ENCODE results near the gene PLEKHG4B. TPM values are rescaled to one million over a fixed set of nuclear protein-coding genes. Genes with fewer than 3 reads are reported as not detected.

The PLEKHG4B gene
- total and polyA plus RNA-seq, 2 of the 4 experiments (the other 2 are of a cell fraction), result 1.1 TPM

DNA sequence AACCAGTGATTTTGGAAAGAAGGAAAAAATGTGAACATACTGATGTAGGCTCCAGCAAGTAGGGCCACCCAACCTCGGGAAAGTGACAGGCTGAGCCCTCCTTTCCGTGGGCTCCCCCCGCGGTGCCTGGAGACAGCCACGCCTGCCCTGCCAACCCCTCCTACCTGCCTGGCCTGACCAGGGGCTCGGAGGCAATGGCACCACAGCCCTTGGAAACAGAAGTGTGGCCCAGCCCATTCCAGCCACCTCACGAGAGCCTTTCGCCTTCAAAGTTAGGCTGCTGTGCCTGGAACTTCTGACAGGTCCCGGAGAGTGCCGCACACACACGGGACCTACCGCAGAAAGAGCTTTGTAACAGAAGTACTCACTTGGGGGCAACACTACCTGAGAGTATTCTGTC lies 49.8 kb downstream of the PLEKHG4B start:
- H2AK5ac ChIP-seq (ENCODE audit: low read depth, low read length), result no peak overlapping the region
- no peak overlapping the region for H3K4ac ChIP-seq (ENCODE audit: low read depth, low read length)
- no peaks in the 10 kb centered on the region for H4K20me1 ChIP-seq (ENCODE audit: insufficient read depth, low read length)
- peaks cover 26% of the 10 kb centered on the region for H3K27me3 ChIP-seq (ENCODE audit: control insufficient read depth, insufficient read depth, low read length)
- no peak overlapping the region for H3K9ac ChIP-seq (ENCODE audit: low read depth, low read length)
- no peak overlapping the region for H3K18ac ChIP-seq (ENCODE audit: low read depth, low read length)
- no peak overlapping the region for H4K5ac ChIP-seq (ENCODE audit: low read depth, low read length)
- no peak overlapping the region for H2BK20ac ChIP-seq (ENCODE audit: low read depth, low read length)
- no peak overlapping the region for H3K23ac ChIP-seq (ENCODE audit: low read depth, low read length)
- 90% methylated on average over 7 of the region's 12 CpGs; no CpG with 5 or more reads in 1 of the 2 experiments for WGBS, 2 experiments (ENCODE audit: extremely low coverage in 2 of 2, insufficient read length in 1 of 2)
- no peak overlapping the region for H3K4me2 ChIP-seq (ENCODE audit: low read depth, low read length)
- no peak overlapping the region for H2AK9ac ChIP-seq (replicated peaks; ENCODE audit: low read depth, low read length, poor library complexity)
- intact Hi-C loops (cut with micrococcal nuclease), result no loop called here
- H2AFZ ChIP-seq (replicated peaks; ENCODE audit: low read length, poor library complexity), result no peak overlapping the region
- H3K14ac ChIP-seq (replicated peaks; ENCODE audit: low read depth, low read length), result no peak overlapping the region
- no peak overlapping the region for H3K4me3 ChIP-seq (ENCODE audit: insufficient read depth, low read depth, low read length)
- no peak for ATAC-seq (ENCODE audit: low read depth)
- ChIA-PET CTCF (no interaction called here), POLR2A (ENCODE audit: unreplicated experiment) (no interaction called here)
- no peak overlapping the region for H3K27ac ChIP-seq (ENCODE audit: insufficient read depth, low read length)
- H3K79me1 ChIP-seq (ENCODE audit: low read depth in 1 of 2, low read length in 2 of 2), result no peaks in the 10 kb centered on the region
- peaks cover 9% of the 10 kb centered on the region for H3K9me1 ChIP-seq (ENCODE audit: insufficient read depth, low read length)
- no peak overlapping the region for H4K91ac ChIP-seq (ENCODE audit: insufficient read depth, low read depth, low read length)
- TF ChIP-seq MAFK (IDR thresholded peaks at IDR 0.05; ENCODE audit: low read depth, low read length) (no peak), POLR2A (IDR thresholded peaks at IDR 0.05; ENCODE audit: low read depth, low read length) (no peak), RFX5 (IDR thresholded peaks at IDR 0.05; ENCODE audit: low read depth, low read length) (no peak), RCOR1 (IDR thresholded peaks at IDR 0.05; ENCODE audit: insufficient replicate concordance, low read length) (no peak), FOS (IDR thresholded peaks at IDR 0.05; ENCODE audit: low read depth, low read length) (no peak)
- in situ Hi-C loops (cut with MboI; ENCODE audit: low sequenced_read_pairs), result no loop called here
- H2BK5ac ChIP-seq (ENCODE audit: low read depth, low read length, poor library complexity, severe bottlenecking), result no peak overlapping the region
- no peak overlapping the region for H4K8ac ChIP-seq (ENCODE audit: low read depth in 2 of 2, low read length in 2 of 2)
- dilution Hi-C loops (cut with HindIII; ENCODE audit: low sequenced_read_pairs, unreplicated experiment), result no loop called here
- H3K4me1 ChIP-seq (ENCODE audit: control insufficient read depth, insufficient read depth, low read length), result no peaks in the 10 kb centered on the region
- no TSS peak for BruUV-seq (replicated peaks)
- no peaks in the 10 kb centered on the region for H3K36me3 ChIP-seq (ENCODE audit: control insufficient read depth, insufficient read depth, low read length)
- H2BK15ac ChIP-seq (ENCODE audit: low read depth, low read length), result no peak overlapping the region
- peaks cover 6% of the 10 kb centered on the region for H3K9me3 ChIP-seq (ENCODE audit: control insufficient read depth, insufficient read depth, low read length)
- no peak overlapping the region for H2BK120ac ChIP-seq (ENCODE audit: low read depth, low read length)
- H3K56ac ChIP-seq (ENCODE audit: extremely low read depth, insufficient read depth, low read length), result no peak overlapping the region
- DNase-seq, result no peak

Measured in IMR-90 (cell line).